HepG2 (cell line): ENCODE data around the gene FBXO33. TPM values are rescaled to one million over a fixed set of nuclear protein-coding genes. Genes with fewer than 3 reads are reported as not detected.

ENCODE experiments used
- ASH2L ChIP-seq: fragments of 300-600, 200-600 bp; sonication (generic); IDR thresholded peaks from 2 replicates; pipeline ENCODE4 v1.7.0; 2017; ENCODE audit warnings: low read depth, mild to moderate bottlenecking, moderate library complexity, mixed read lengths, low read length; ENCODE audit not compliant: insufficient read length
- CBFB ChIP-seq: sonication (generic); formaldehyde crosslinking; IDR thresholded peaks from 2 replicates; pipeline ENCODE4 v1.4.0; 2020; ENCODE audit warnings: missing genetic modification reagents
- ELF1 ChIP-seq: sonication (generic); formaldehyde crosslinking; IDR thresholded peaks from 2 replicates; pipeline ENCODE4 v1.4.0; 2020; ENCODE audit warnings: missing genetic modification reagents
- HOMEZ ChIP-seq: IDR thresholded peaks from 2 replicates; pipeline ENCODE4 v1.6.1; 2016; ENCODE audit warnings: low read depth
- ISL2 ChIP-seq: sonication (generic); formaldehyde crosslinking; IDR thresholded peaks from 2 replicates; pipeline ENCODE4 v1.5.0; 2020; ENCODE audit warnings: missing genetic modification reagents
- JDP2 ChIP-seq: sonication (generic); formaldehyde crosslinking; IDR thresholded peaks from 2 replicates; pipeline ENCODE4 v1.8.1; 2022; ENCODE audit warnings: missing genetic modification reagents, borderline replicate concordance
- KDM1A ChIP-seq: IDR thresholded peaks from 2 replicates; pipeline ENCODE4 v1.6.1; 2016; ENCODE audit warnings: missing compliant biosample characterization
- MXD1 ChIP-seq: sonication (generic); formaldehyde crosslinking; IDR thresholded peaks from 2 replicates; pipeline ENCODE4 v1.4.0; 2020; ENCODE audit warnings: mild to moderate bottlenecking, missing genetic modification reagents
- NFE2 ChIP-seq: sonication (generic); formaldehyde crosslinking; IDR thresholded peaks from 2 replicates; pipeline ENCODE4 v1.4.0; 2020; ENCODE audit warnings: missing genetic modification reagents
- NR2C2 ChIP-seq: sonication (generic); formaldehyde crosslinking; IDR thresholded peaks from 2 replicates; pipeline ENCODE4 v1.4.0; 2020; ENCODE audit warnings: missing genetic modification reagents, mild to moderate bottlenecking, moderate library complexity, borderline replicate concordance
- PLSCR1 ChIP-seq: sonication (generic); formaldehyde crosslinking; IDR thresholded peaks from 2 replicates; pipeline ENCODE4 v1.5.0; 2020; ENCODE audit warnings: missing genetic modification reagents, mild to moderate bottlenecking, borderline replicate concordance
- POGZ ChIP-seq: sonication (generic); formaldehyde crosslinking; IDR thresholded peaks from 2 replicates; pipeline ENCODE4 v1.4.0; 2020; ENCODE audit warnings: mild to moderate bottlenecking, missing genetic modification reagents
- RARA ChIP-seq: IDR thresholded peaks from 2 replicates; pipeline ENCODE4 v1.6.1; 2016; ENCODE audit warnings: missing genetic modification reagents, missing compliant biosample characterization
- SMC3 ChIP-seq: IDR thresholded peaks from 2 replicates; pipeline ENCODE4 v1.6.1; 2011; ENCODE audit warnings: low read length, improper control_type of control experiment
- SMYD3 ChIP-seq: sonication (generic); formaldehyde crosslinking; IDR thresholded peaks from 2 replicates; pipeline ENCODE4 v1.8.1; 2023; ENCODE audit warnings: mild to moderate bottlenecking, missing genetic modification reagents
- TRIM24 ChIP-seq: sonication (generic); formaldehyde crosslinking; IDR thresholded peaks from 2 replicates; pipeline ENCODE4 v1.8.0; 2022; ENCODE audit warnings: mild to moderate bottlenecking, missing genetic modification reagents
- ZBTB21 ChIP-seq: sonication (generic); formaldehyde crosslinking; IDR thresholded peaks from 2 replicates; pipeline ENCODE4 v1.4.0; 2020; ENCODE audit warnings: missing genetic modification reagents
- ZGPAT ChIP-seq: IDR thresholded peaks from 2 replicates; pipeline ENCODE4 v1.6.1; 2016; ENCODE audit warnings: mild to moderate bottlenecking
- ZKSCAN1 ChIP-seq: fragments of 150-350 bp; IDR thresholded peaks from 2 replicates; pipeline ENCODE4 v1.6.1; 2014; ENCODE audit warnings: low read length
- ZNF224 ChIP-seq: sonication (generic); formaldehyde crosslinking; IDR thresholded peaks from 2 replicates; pipeline ENCODE4 v1.5.0; 2020; ENCODE audit warnings: mild to moderate bottlenecking, missing genetic modification reagents
- ZNF274 ChIP-seq: sonication (generic); formaldehyde crosslinking; IDR thresholded peaks from 2 replicates; pipeline ENCODE4 v1.5.1; 2020; ENCODE audit warnings: mild to moderate bottlenecking, missing genetic modification reagents
- ZNF543 ChIP-seq: sonication (generic); formaldehyde crosslinking; IDR thresholded peaks from 2 replicates; pipeline ENCODE4 v1.4.0; 2020; ENCODE audit warnings: mild to moderate bottlenecking, missing genetic modification reagents
- polyA plus RNA-seq, 8 experiments: library from polyadenylated mRNA; depleted of rRNA in 3 of 8; stranded (reverse) in 7 of 8; unstranded in 1 of 8; fragments of >200 nt; fragmentation: Illumina TruSeq in 4 of 8; extraction: Trizol in 4 of 8; gene quantifications; 2 replicates each; pipeline versions ENCODE4 v1.2.1 to v1.2.3, GENCODE V29; 2011 to 2016; ENCODE audit warnings: low read depth in 4 of 8, missing spikeins in 1 of 8, mixed read lengths in 1 of 8; ENCODE audit not compliant: insufficient read depth in 1 of 8
- total RNA-seq, 5 experiments: library from RNA; depleted of rRNA; stranded (reverse); fragments of >200 nt; fragmentation: Illumina TruSeq; extraction: Trizol; gene quantifications; 2 replicates each; pipeline ENCODE4 v1.2.3, GENCODE V29; 2016; ENCODE audit warnings: low read depth in 1 of 5
- TF ChIP-seq, protein P1 (sequence below): sonication (generic); formaldehyde crosslinking; IDR thresholded peaks from 2 replicates; pipeline ENCODE4 v1.5.1; 2020; ENCODE audit warnings: mild to moderate bottlenecking, missing genetic modification reagents, moderate library complexity

The FBXO33 gene
- total and polyA plus RNA-seq, 2 of the 13 experiments (the other 11 are each of a cell fraction or from before 2014, with no cell fraction given), result 15.5 to 16.9 TPM

GRCh38 chr14:39474416-39474911 is 42.2 kb upstream of the FBXO33 start (continued):
- TF ChIP-seq, protein P1, sequence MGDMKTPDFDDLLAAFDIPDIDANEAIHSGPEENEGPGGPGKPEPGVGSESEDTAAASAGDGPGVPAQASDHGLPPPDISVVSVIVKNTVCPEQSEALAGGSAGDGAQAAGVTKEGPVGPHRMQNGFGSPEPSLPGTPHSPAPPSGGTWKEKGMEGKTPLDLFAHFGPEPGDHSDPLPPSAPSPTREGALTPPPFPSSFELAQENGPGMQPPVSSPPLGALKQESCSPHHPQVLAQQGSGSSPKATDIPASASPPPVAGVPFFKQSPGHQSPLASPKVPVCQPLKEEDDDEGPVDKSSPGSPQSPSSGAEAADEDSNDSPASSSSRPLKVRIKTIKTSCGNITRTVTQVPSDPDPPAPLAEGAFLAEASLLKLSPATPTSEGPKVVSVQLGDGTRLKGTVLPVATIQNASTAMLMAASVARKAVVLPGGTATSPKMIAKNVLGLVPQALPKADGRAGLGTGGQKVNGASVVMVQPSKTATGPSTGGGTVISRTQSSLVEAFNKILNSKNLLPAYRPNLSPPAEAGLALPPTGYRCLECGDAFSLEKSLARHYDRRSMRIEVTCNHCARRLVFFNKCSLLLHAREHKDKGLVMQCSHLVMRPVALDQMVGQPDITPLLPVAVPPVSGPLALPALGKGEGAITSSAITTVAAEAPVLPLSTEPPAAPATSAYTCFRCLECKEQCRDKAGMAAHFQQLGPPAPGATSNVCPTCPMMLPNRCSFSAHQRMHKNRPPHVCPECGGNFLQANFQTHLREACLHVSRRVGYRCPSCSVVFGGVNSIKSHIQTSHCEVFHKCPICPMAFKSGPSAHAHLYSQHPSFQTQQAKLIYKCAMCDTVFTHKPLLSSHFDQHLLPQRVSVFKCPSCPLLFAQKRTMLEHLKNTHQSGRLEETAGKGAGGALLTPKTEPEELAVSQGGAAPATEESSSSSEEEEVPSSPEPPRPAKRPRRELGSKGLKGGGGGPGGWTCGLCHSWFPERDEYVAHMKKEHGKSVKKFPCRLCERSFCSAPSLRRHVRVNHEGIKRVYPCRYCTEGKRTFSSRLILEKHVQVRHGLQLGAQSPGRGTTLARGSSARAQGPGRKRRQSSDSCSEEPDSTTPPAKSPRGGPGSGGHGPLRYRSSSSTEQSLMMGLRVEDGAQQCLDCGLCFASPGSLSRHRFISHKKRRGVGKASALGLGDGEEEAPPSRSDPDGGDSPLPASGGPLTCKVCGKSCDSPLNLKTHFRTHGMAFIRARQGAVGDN, result no peak
- TF ChIP-seq ZKSCAN1 (no peak), TRIM24 (CRISPR knock-in tag) (0 out of 2 replicates have a peak, but pooled peaks have one; percentile 60), JDP2 (CRISPR knock-in tag) (no peak), CBFB (CRISPR knock-in tag) (no peak), KDM1A (CRISPR knock-in tag) (no peak), MXD1 (CRISPR knock-in tag) (no peak), RARA (CRISPR knock-in tag) (0 out of 2 replicates have a peak, but pooled peaks have one; percentile 18), PLSCR1 (CRISPR knock-in tag) (no peak), ISL2 (CRISPR knock-in tag) (no peak), NFE2 (CRISPR knock-in tag) (no peak), ZBTB21 (CRISPR knock-in tag) (peak; percentile 72; the same call in 1 of the 2 replicates), ELF1 (no peak), HOMEZ (peak; percentile 87; the same call in 1 of the 2 replicates), SMYD3 (CRISPR knock-in tag) (no peak), NR2C2 (CRISPR knock-in tag) (peak; percentile 29; the same call in 1 of the 2 replicates), ZNF543 (CRISPR knock-in tag) (0 out of 2 replicates have a peak, but pooled peaks have one; percentile 34), ZGPAT (CRISPR knock-in tag) (no peak), ZNF274 (CRISPR knock-in tag) (no peak), POGZ (peak; percentile 83), ASH2L (peak; percentile 23), SMC3 (0 out of 2 replicates have a peak, but pooled peaks have one; percentile 18), ZNF224 (no peak)
